Stimulated activated CD4-positive, alpha-beta T cell treated with anti-CD3 and anti-CD28 coated beads, Interleukin-1b, Interleukin-23, amount 100 ng/mL, for 4 hours (primary cell): ENCODE measurements around the gene MFSD6.
"Not testable (repeated sequence)": the region's sequence is repeated elsewhere in the genome, so short reads cannot be mapped to it uniquely, and the experiment has no call there.

Source experiments
- DNase-seq, 2 donors: peaks; one replicate each; pipeline ENCODE4 v3.0.0-alpha.2; 2020; ENCODE audit warnings: low read depth in 2 of 2

The MFSD6 gene

GRCh38 chr2:190462611-190463010 lies 54.5 kb downstream of the MFSD6 start:
- DNase-seq = no peak

GRCh38 chr2:190465060-190465459 lies 56.9 kb downstream of the MFSD6 start:
- no peak for DNase-seq

- no peak for DNase-seq
Observed at GRCh38 chr2:190466819-190467446, 58.8 kb downstream of the MFSD6 start.

DNA sequence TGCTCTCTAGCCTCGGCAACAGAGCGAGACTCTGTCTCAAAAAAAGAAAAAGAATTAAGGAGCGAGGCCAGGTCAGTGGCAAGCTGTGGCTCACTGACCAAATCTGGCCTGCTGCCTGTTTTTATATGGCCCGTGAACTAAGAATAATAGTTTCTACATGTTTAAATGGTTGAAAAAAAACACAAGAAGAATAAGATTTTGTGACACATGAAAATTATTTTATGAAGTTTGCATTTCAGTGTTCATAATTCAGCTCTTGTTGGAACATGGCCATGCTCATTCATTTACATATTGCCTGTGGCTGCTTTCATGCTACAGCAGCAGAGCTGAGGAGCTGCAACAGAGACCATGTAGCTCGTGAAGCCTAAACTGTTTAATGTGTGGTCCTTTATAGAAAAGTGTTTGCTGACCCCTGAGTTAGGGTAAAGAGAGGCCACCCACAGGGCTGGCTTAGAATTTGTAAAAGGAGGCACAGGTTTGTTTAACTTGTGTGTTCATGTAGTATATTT lies 59.5 kb downstream of the MFSD6 start:
- no peak for DNase-seq

DNA sequence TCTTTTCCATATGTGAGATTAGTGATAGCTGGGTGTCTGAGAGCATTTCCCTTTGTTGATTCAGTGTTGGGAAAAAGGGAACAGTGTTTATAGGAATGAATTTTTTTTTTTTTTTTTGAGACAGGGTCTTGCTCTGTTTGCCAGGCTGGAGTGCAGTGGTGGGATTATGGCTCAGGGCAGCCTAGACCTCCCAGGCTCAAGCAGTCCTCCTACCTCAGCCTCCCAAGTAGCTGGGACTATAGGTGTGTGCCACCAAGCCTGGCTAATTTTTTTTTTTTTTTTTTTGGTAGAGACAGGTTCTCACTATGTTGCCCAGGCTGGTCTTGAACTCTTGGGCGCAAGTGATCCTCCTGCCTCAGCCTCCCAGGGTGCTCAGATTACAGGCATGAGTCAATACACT lies 60.2 kb downstream of the MFSD6 start:
- not testable (repeated sequence) for DNase-seq

DNA sequence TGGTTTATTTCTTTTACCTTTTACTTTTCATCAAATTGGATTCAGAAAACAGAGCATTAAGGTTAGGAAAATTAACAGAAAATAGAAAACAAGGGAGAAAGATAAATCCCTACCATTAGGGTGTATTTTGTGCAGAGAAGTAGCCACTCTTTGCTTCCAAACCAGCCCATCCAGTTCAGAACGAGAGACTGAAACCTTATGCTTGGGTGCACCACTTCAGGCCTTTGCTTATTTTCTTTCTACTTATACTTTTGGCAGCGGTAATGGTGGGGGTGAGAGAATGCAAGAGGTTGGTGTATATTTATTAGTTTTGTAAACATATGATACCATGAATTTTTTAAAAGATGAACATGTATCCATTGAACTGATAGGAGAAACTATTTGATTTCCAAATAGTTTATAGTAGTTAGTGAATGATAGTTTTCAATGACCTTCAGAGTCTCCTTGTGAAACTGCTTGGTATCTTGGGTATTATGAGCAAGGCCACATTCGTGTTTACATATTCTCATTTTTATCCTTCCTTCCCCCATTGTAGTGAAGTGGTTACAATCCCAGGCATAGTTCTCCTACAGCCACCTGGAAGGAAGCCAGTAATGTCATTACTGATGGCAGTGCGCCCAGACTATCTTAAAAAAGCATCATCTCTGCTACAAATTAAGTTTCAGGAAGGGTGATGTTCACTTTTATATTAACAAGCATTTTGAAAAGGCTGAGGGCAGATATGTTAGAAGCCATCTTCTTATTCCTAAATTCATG lies 60.8 kb downstream of the MFSD6 start:
- DNase-seq = no peak

GRCh38 chr2:190469771-190470170 lies 61.6 kb downstream of the MFSD6 start:
- DNase-seq = no peak

- no peak for DNase-seq
Observed at GRCh38 chr2:190470256-190470826, 62.2 kb downstream of the MFSD6 start.

- DNase-seq = no peak
Observed at GRCh38 chr2:190477661-190478454, 69.7 kb downstream of the MFSD6 start.

DNA sequence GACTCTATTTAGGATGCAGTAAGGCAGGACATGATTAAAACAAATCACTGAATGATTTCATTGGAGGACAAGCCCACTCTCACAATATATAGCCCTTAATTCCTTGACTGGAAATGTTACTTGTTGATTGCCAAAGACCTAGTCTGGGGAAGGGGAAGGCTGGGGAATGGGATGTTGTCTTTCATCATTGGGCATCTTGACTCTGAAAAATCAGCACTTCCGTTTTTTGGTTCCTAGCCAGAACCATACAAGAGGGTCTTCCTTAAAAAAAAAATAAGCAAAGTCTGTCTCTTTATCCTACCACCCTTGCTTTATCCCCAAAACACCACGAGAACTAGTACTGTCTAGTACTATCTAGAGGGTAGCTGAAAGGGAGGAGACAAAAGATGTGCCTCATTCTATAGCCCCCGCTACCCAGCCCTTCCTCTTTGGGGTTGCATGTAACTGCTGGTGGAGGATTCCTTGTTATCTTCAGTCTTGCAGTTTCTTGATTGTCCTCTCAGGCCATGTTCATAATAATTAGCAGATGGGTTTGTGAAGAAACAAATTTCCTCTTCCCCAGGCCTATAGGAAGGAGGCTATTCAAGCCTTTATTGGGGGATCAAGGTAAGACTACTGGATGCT lies 70.5 kb downstream of the MFSD6 start:
- DNase-seq = no peak

- DNase-seq = no peak
Observed at GRCh38 chr2:190481339-190481738, 73.2 kb downstream of the MFSD6 start.

DNA sequence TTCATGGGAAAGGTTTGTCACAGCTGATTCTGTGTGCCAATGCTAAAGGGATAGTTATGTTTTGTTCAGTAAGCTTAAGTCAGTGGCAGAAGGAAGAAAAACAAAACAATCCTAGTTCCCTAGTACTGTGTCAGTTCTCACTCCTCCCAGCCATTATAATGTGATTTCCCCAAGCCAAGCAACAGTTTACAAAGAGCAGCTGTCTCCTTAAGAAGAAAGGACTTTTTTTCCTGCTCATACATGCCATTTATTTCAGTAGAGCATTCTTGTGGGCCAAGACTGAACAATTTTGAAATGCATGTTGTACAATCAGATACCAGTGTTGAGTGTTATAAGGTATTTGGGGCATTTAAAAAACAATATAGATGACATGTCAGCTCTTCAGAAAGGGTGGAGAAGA lies 74.3 kb downstream of the MFSD6 start:
- no peak for DNase-seq

DNA sequence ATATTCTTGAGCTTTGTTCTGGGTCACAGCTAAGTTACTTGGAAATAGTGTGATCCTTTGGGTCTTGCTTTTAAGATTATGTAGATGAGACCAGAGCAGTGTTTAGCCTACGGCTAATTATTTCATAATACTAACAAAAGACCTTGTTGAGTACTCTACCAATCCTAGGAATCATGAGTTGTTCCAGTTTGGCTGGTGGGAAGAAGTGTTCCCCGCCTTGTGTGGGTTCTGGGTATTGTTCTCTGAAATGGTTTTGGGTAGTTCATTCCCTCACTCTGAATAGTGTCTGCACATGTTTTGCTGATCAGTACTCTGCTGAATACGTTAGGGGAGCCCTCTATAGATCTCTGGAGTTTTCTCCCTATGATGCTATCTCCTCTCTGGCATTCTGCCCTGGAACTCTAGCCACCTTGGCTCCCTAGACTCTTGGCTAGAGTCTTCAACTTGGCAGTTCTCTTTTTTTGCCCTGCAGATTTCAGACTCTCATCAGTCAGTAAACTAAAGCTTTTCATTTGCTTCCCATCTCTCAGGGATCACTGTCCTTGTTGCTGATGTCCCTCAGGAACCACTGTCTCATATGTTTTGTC lies 78.0 kb downstream of the MFSD6 start:
- no peak for DNase-seq

DNA sequence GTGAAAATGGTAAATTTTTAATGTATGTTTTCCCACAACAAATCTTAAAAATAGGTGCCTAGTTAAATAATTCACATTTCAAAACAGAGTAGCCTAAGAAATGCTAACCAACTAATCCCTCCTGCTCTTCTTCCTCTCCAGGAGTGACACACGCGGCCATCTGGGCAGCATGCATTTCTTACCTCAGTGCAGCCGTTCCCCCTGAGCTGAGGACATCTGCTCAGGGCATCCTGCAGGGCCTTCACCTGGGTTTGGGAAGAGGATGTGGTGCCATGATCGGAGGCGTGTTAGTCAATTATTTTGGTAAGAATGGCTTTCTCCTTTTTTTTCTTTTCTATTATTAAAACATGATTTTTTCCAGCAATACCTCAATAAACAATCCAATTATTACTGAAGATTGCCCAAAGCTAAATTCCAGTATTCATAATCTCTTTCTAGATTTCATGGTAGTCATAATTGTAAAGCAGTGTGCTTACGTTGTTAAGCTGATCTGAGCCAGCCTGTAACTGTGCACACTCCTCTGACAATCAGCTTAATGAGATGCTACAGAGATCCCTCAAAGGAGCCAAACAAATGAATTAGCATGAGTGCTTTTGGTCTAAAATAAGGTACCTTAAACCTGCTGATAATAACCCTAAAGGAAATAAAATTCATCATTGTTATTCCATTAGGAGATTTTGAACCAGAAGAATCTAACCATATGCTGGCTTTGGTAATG lies 80.5 kb downstream of the MFSD6 start:
- DNase-seq = no peak

GRCh38 chr2:190489475-190489874 lies 81.3 kb downstream of the MFSD6 start:
- no peak for DNase-seq

- no peak for DNase-seq
Observed at GRCh38 chr2:190490502-190490901, 82.3 kb downstream of the MFSD6 start.

DNA sequence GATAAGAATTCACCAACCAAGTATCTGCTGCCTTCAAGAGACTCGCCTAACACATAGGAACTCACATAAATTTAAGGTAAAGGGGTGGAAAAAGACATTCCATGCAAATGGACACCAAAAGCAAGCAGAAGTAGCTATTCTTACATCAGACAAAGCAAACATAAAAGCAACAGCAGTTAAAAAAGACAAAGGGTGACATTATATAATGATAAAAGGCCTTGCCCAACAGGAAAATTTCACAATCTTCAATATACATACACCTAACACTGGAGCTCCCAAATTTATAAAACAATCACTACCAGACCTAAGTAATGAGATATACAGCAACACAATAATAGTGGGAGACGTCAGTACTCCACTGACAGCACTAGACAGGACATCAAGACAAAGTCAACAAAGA lies 84.9 kb downstream of the MFSD6 start:
- no peak for DNase-seq

GRCh38 chr2:190494600-190495227 lies 86.6 kb downstream of the MFSD6 start:
- not testable (repeated sequence) for DNase-seq

DNA sequence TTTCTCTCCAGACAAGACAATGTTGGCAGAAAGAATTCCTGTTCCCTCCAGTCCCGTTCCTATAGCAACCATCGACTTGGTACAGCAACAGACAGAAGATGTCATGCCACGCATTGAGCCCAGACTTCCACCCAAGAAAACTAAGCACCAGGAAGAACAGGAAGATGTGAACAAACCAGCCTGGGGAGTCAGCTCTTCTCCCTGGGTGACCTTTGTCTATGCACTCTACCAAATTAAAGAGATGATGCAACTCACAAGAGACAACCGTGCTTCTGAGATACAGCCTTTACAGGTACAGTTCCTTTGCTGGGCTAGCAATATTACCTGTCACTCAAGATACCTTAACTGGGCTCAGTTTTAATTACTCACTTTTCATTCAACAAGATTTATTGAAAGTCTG lies 89.3 kb downstream of the MFSD6 start:
- DNase-seq = no peak

DNA sequence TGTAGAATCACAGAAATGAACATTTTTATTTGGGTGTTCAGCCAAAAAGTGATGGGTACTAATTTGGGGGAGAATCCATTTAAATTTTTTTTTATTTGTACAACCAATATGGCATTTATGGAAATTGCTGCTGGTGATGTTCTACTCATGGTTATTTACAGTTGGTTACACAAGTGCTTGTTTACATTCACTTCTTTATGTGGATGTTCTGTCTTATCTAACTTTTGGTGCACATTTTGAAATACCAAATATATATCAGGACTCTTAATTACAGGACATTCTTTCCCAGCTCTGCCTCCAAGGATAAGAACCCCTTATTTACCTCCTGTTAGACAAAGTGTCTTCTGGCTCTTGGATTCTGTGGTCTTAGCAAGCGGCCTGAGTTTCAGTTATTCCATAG lies 91.1 kb downstream of the MFSD6 start:
- DNase-seq = no peak
